ENCODE results near the gene TCF12. TPM values are rescaled to one million over a fixed set of nuclear protein-coding genes. Genes with fewer than 3 reads are reported as not detected.

Gene TCF12
- total RNA-seq, 1 donor from 2014 or later: 112 TPM

DNA sequence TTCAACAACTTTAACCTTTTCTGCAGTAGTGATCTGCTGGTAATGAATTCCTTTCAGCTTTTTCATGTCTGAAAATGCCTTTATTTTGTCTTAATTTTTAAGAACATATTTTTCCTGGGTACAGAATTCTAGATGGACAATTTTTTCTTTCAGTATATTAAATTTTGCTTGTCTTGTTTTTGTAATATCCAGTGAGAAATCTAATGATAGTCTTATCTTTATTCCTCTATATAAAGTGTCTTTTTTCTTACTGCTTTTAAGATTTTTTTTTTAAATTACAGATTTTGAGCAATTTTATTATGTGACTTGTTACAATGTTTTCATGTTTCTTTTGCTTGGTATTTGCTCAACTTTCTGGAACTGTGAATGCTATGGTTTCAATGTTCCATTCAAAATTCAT is 38.1 kb downstream of the TCF12 start:
- no peaks in the 10 kb centered on the region for H3K27me3 Mint-ChIP-seq (ENCODE audit: low read depth, unreplicated experiment)
- no peak overlapping the region for H3K9ac ChIP-seq (ENCODE audit: low read length)
- DNase-seq (ENCODE audit: low read depth): no peak

DNA sequence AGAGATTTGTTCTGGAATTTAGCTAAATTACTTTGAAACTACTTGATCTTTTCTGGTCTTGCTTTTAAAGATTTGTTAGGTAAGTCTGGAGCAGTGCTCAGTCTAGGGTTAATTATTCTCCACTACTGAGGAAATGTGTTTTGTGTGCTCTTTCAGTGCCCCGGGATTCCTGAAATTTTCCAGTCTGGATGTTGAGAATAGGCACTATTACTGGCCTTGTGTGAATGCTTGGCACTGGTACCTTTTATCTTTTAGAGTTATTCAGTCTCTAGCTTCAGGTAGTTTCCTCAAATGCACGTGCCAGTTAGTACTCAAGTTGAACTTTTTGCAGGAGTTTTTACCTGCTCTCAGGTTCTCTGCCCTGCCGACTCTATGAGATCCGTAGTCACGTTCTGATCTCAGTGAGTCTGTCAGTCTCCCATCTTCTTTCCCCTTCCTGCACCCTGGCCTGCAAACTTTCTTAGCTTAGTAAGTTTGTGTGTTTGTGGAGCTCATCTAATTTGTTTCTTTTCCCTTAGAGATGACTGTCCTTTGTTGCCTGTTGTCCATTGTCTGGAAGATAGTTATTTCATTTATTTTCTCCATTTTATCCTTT is 39.5 kb downstream of the TCF12 start:
- Histone ChIP-seq H3K9ac (ENCODE audit: low read length) (no peak overlapping the region), H2AFZ (ENCODE audit: low read depth, low read length) (no peak overlapping the region), H4K20me1 (ENCODE audit: insufficient read depth, low read length) (peaks cover 71% of the 10 kb centered on the region), H3K4me2 (ENCODE audit: low read length) (peak overlapping the region; percentile 35), H3K79me2 (ENCODE audit: insufficient read depth, low read length) (peaks cover 96% of the 10 kb centered on the region), H3K27me3 (ENCODE audit: insufficient read depth, low read length) (no peaks in the 10 kb centered on the region), H3K4me1 (ENCODE audit: insufficient read depth, low read length) (peaks cover 12% of the 10 kb centered on the region), H3K36me3 (ENCODE audit: insufficient read depth, low read length) (no peaks in the 10 kb centered on the region), H3K27ac (ENCODE audit: low read depth, low read length) (no peak overlapping the region), H3K9me3 (ENCODE audit: insufficient read depth, low read depth, low read length) (no peaks in the 10 kb centered on the region), H3K4me3 (ENCODE audit: insufficient read depth, low read depth, low read length) (no peak overlapping the region)
- Mint-ChIP-seq H3K27ac (ENCODE audit: unreplicated experiment) (peak overlapping the region; percentile 48), H3K27me3 (ENCODE audit: low read depth, unreplicated experiment) (no peaks in the 10 kb centered on the region), H3K4me1 (ENCODE audit: low read depth, unreplicated experiment) (peaks cover 28% of the 10 kb centered on the region), H3K4me3 (ENCODE audit: unreplicated experiment) (no peak overlapping the region), H3K9me3 (ENCODE audit: unreplicated experiment) (peaks cover 5% of the 10 kb centered on the region), H3K36me3 (ENCODE audit: low read depth, unreplicated experiment) (peaks cover 8% of the 10 kb centered on the region)
- FAIRE-seq (no peak), DNase-seq (ENCODE audit: low read depth) (no peak)
- TF ChIP-seq, protein P1, sequence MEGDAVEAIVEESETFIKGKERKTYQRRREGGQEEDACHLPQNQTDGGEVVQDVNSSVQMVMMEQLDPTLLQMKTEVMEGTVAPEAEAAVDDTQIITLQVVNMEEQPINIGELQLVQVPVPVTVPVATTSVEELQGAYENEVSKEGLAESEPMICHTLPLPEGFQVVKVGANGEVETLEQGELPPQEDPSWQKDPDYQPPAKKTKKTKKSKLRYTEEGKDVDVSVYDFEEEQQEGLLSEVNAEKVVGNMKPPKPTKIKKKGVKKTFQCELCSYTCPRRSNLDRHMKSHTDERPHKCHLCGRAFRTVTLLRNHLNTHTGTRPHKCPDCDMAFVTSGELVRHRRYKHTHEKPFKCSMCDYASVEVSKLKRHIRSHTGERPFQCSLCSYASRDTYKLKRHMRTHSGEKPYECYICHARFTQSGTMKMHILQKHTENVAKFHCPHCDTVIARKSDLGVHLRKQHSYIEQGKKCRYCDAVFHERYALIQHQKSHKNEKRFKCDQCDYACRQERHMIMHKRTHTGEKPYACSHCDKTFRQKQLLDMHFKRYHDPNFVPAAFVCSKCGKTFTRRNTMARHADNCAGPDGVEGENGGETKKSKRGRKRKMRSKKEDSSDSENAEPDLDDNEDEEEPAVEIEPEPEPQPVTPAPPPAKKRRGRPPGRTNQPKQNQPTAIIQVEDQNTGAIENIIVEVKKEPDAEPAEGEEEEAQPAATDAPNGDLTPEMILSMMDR (IDR thresholded peaks at IDR 0.05; ENCODE audit: insufficient read depth, low read depth, low read length): no peak
- TF ChIP-seq EZH2 (IDR thresholded peaks at IDR 0.05; ENCODE audit: insufficient read depth, low read length): no peak

More for the DNA sequence above, 38.1 kb downstream of the TCF12 start:
- H3K9me3 Mint-ChIP-seq (ENCODE audit: unreplicated experiment): peaks cover 5% of the 10 kb centered on the region
- no peak overlapping the region for H3K27ac Mint-ChIP-seq (ENCODE audit: unreplicated experiment)
- Histone ChIP-seq H4K20me1 (ENCODE audit: insufficient read depth, low read length) (peaks cover 69% of the 10 kb centered on the region), H3K79me2 (ENCODE audit: insufficient read depth, low read length) (peaks cover 98% of the 10 kb centered on the region), H3K9me3 (ENCODE audit: insufficient read depth, low read depth, low read length) (no peaks in the 10 kb centered on the region), H2AFZ (ENCODE audit: low read depth, low read length) (no peak overlapping the region), H3K36me3 (ENCODE audit: insufficient read depth, low read length) (no peaks in the 10 kb centered on the region), H3K4me3 (ENCODE audit: insufficient read depth, low read depth, low read length) (no peak overlapping the region), H3K4me2 (ENCODE audit: low read length) (no peak overlapping the region), H3K27ac (ENCODE audit: low read depth, low read length) (no peak overlapping the region), H3K4me1 (ENCODE audit: insufficient read depth, low read length) (peaks cover 12% of the 10 kb centered on the region), H3K27me3 (ENCODE audit: insufficient read depth, low read length) (no peaks in the 10 kb centered on the region)
- no peak for FAIRE-seq
- TF ChIP-seq, protein P1 (IDR thresholded peaks at IDR 0.05; ENCODE audit: insufficient read depth, low read depth, low read length): no peak
- no peak for TF ChIP-seq EZH2 (IDR thresholded peaks at IDR 0.05; ENCODE audit: insufficient read depth, low read length)
- no peak overlapping the region for H3K4me3 Mint-ChIP-seq (ENCODE audit: unreplicated experiment)
- H3K36me3 Mint-ChIP-seq (ENCODE audit: low read depth, unreplicated experiment): peaks cover 8% of the 10 kb centered on the region
- peaks cover 20% of the 10 kb centered on the region for H3K4me1 Mint-ChIP-seq (ENCODE audit: low read depth, unreplicated experiment)

DNA sequence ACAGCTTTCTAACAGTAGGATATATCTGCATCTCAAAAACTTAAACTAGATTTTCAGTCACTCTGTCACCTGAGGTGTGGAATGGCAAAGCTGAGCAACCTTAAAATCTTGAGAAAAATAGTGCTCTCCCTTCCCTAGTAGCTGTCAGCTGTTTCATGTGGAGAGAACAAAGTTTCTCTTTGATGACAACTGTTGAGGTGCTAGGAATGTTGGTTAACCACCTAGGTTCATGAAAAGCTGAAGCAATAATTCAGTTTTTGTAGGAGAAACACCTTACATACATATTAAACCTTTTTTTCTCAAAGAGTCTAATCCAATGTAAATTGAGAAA is 40.8 kb downstream of the TCF12 start:
- H3K9ac ChIP-seq (ENCODE audit: low read length): no peak overlapping the region
- H3K27me3 ChIP-seq (ENCODE audit: insufficient read depth, low read length): no peaks in the 10 kb centered on the region
- Mint-ChIP-seq H3K4me3 (ENCODE audit: unreplicated experiment) (no peak overlapping the region), H3K36me3 (ENCODE audit: low read depth, unreplicated experiment) (peaks cover 8% of the 10 kb centered on the region), H3K27ac (ENCODE audit: unreplicated experiment) (no peak overlapping the region), H3K4me1 (ENCODE audit: low read depth, unreplicated experiment) (peaks cover 42% of the 10 kb centered on the region), H3K9me3 (ENCODE audit: unreplicated experiment) (peaks cover 5% of the 10 kb centered on the region), H3K27me3 (ENCODE audit: low read depth, unreplicated experiment) (no peaks in the 10 kb centered on the region)
- H4K20me1 ChIP-seq (ENCODE audit: insufficient read depth, low read length): peaks cover 80% of the 10 kb centered on the region
- peaks cover 97% of the 10 kb centered on the region for H3K79me2 ChIP-seq (ENCODE audit: insufficient read depth, low read length)
- H3K4me1 ChIP-seq (ENCODE audit: insufficient read depth, low read length): peaks cover 12% of the 10 kb centered on the region
- no peak overlapping the region for H3K4me3 ChIP-seq (ENCODE audit: insufficient read depth, low read depth, low read length)
- DNase-seq (ENCODE audit: low read depth) (no peak), FAIRE-seq (no peak)
- H3K4me2 ChIP-seq (ENCODE audit: low read length): no peak overlapping the region
- H3K9me3 ChIP-seq (ENCODE audit: insufficient read depth, low read depth, low read length): no peaks in the 10 kb centered on the region
- no peak overlapping the region for H2AFZ ChIP-seq (ENCODE audit: low read depth, low read length)
- TF ChIP-seq, protein P1 (IDR thresholded peaks at IDR 0.05; ENCODE audit: insufficient read depth, low read depth, low read length): no peak
- TF ChIP-seq EZH2 (IDR thresholded peaks at IDR 0.05; ENCODE audit: insufficient read depth, low read length): no peak
- H3K27ac ChIP-seq (ENCODE audit: low read depth, low read length): no peak overlapping the region
- H3K36me3 ChIP-seq (ENCODE audit: insufficient read depth, low read length): no peaks in the 10 kb centered on the region
